ENCODE data around the gene CENPP.

Gene CENPP

DNA sequence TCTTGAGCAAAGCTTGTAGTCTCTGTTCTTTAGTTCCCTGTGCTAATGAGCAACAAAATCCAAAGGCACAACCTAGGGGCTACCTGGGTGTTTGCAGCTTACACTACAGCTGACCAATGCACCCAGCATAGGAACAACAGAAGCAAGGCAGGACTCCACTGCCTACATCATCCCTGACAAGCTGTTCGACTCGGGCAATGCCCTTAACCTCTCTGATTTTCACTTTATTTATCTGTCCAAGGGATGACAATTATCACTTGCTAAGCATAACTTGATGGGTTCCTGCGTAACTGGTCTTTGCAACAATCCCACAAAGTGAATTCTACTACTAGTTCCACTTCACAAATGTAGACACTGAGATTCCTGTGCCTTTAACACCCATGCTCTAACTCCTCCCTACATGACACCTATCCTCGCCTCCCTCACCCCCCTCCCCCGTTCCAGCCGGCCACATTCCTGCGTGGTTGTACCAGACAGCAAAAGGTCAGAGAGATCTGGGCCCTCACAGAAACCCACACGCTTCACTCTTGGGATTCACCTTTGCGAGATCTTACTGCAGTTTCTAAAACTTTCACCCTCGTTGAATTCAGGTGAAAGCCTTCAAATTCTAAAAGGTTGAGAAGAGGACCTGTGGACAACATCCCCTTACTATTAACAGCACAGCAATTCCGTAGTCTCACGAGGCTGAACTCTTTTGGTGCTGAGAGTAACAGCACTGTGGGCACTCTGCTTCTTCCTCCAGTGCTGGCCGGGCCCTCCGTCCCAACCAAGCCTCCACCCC lies 343.2 kb downstream of the CENPP start:
- DNase-seq (ENCODE audit: extremely low read depth in 1 of 2, low read depth in 1 of 2) = peak in 1 of 2 donors; percentile 23

DNA sequence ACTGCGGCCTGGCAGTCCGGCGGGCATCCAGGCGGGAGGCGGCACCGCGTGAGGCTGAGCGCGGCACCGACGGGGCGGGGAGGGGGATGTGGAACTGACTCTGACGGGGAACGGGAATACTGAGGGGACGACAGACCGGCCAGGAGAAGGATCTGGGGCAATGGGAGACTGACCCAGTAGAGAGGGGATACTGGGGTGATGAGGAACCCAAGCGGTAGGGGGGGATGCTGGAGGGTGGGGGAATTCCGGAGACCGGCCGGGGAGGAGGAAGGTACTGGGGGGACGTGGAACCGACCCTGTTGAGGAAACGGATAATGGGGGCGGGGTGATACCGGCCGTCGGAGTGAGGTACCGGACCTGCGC lies 343.8 kb downstream of the CENPP start:
- DNase-seq (ENCODE audit: extremely low read depth in 1 of 2, low read depth in 1 of 2) = no peak
